ENCODE results near the gene C2CD4C. TPM values are rescaled to one million over a fixed set of nuclear protein-coding genes. Genes with fewer than 3 reads are reported as not detected.
"Not testable (repeated sequence)": the region's sequence is repeated elsewhere in the genome, so short reads cannot be mapped to it uniquely, and the experiment has no call there.

C2CD4C gene
- total and polyA plus RNA-seq, 10 of the 15 experiments (the other 5 are each of a cell fraction or from before 2014, with no cell fraction given) = not detected

DNA sequence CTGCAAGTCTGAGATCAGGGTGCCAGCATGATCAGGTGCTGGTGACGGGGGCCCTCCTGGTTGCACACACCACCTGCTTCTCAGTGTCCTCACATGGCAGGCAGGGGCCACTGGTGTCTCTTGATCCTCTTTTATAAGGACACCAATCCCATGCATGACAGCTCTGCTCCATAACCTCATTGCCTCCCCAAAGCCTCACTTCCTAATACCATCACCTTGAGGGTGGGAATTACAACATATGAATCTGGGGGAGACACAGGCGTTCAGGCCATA is 49.4 kb downstream of the C2CD4C start (continued):
- TF ChIP-seq, protein P1, sequence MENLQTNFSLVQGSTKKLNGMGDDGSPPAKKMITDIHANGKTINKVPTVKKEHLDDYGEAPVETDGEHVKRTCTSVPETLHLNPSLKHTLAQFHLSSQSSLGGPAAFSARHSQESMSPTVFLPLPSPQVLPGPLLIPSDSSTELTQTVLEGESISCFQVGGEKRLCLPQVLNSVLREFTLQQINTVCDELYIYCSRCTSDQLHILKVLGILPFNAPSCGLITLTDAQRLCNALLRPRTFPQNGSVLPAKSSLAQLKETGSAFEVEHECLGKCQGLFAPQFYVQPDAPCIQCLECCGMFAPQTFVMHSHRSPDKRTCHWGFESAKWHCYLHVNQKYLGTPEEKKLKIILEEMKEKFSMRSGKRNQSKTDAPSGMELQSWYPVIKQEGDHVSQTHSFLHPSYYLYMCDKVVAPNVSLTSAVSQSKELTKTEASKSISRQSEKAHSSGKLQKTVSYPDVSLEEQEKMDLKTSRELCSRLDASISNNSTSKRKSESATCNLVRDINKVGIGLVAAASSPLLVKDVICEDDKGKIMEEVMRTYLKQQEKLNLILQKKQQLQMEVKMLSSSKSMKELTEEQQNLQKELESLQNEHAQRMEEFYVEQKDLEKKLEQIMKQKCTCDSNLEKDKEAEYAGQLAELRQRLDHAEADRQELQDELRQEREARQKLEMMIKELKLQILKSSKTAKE (IDR thresholded peaks at IDR 0.05; ENCODE audit: low read depth, poor library complexity, severe bottlenecking) = no peak
- TF ChIP-seq RB1 (IDR thresholded peaks at IDR 0.05; ENCODE audit: borderline replicate concordance) (no peak), SPI1 (IDR thresholded peaks at IDR 0.05; ENCODE audit: borderline replicate concordance, insufficient read depth, low read depth, low read length) (no peak), TCF7 (IDR thresholded peaks at IDR 0.05; ENCODE audit: borderline replicate concordance) (no peak), TARDBP (IDR thresholded peaks at IDR 0.05; ENCODE audit: borderline replicate concordance) (no peak), ESRRA (IDR thresholded peaks at IDR 0.05; ENCODE audit: low read length) (no peak), TAF1 (IDR thresholded peaks at IDR 0.05; ENCODE audit: borderline replicate concordance, low read depth, low read length) (no peak)
- TF ChIP-seq, protein P2, sequence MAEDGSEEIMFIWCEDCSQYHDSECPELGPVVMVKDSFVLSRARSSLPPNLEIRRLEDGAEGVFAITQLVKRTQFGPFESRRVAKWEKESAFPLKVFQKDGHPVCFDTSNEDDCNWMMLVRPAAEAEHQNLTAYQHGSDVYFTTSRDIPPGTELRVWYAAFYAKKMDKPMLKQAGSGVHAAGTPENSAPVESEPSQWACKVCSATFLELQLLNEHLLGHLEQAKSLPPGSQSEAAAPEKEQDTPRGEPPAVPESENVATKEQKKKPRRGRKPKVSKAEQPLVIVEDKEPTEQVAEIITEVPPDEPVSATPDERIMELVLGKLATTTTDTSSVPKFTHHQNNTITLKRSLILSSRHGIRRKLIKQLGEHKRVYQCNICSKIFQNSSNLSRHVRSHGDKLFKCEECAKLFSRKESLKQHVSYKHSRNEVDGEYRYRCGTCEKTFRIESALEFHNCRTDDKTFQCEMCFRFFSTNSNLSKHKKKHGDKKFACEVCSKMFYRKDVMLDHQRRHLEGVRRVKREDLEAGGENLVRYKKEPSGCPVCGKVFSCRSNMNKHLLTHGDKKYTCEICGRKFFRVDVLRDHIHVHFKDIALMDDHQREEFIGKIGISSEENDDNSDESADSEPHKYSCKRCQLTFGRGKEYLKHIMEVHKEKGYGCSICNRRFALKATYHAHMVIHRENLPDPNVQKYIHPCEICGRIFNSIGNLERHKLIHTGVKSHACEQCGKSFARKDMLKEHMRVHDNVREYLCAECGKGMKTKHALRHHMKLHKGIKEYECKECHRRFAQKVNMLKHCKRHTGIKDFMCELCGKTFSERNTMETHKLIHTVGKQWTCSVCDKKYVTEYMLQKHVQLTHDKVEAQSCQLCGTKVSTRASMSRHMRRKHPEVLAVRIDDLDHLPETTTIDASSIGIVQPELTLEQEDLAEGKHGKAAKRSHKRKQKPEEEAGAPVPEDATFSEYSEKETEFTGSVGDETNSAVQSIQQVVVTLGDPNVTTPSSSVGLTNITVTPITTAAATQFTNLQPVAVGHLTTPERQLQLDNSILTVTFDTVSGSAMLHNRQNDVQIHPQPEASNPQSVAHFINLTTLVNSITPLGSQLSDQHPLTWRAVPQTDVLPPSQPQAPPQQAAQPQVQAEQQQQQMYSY (CRISPR knock-in tag; IDR thresholded peaks at IDR 0.05) = no peak

DNA sequence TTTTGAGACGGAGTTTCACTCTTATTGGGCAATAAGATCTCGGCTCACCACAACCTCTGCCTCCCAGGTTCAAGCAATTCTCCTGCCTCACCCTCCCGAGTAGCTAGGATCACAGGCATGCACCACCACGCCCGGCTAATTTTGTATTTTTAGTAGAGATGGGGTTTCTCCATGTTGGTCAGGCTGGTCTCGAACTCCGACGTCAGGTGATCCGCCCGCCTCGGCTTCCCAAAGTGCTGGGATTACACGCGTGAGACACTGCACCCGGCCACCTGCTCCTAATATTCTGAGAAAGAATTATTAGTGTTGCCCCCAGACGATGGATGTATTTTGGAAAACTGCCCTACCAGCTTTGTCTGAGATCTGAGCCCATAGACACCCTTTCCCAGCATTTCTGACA is 53.4 kb downstream of the C2CD4C start:
- H3K9me3 ChIP-seq (replicated peaks; ENCODE audit: control insufficient read depth, insufficient read depth, low read length); BruUV-seq (replicated peaks); intact Hi-C loops (cut with micrococcal nuclease; ENCODE audit: unreplicated experiment); DNase-seq (ENCODE audit: low read depth, low spot score); H3K36me3 ChIP-seq (ENCODE audit: control insufficient read depth in 2 of 2, insufficient read depth in 2 of 2, low read length in 1 of 2); H4K20me1 ChIP-seq (ENCODE audit: control insufficient read depth, insufficient read depth); FAIRE-seq; RAD21 ChIA-PET (ENCODE audit: unreplicated experiment); in situ Hi-C loops (cut with MboI); POLR2A ChIA-PET; H3K4me3 ChIP-seq; ATAC-seq; H3K4me2 ChIP-seq (ENCODE audit: control insufficient read depth, insufficient read depth); H3K4me1 ChIP-seq (ENCODE audit: control insufficient read depth, insufficient read depth, low read length); H3K27me3 ChIP-seq (replicated peaks in 1 of 2; ENCODE audit: control insufficient read depth in 2 of 2, insufficient read depth in 2 of 2, low read length in 1 of 2); H3K27ac ChIP-seq (ENCODE audit: control insufficient read depth, insufficient read depth); SMC1A ChIA-PET (ENCODE audit: uncharacterized antibody, unreplicated experiment); H3K9ac ChIP-seq (ENCODE audit: control insufficient read depth, insufficient read depth, low read length); CTCF ChIA-PET; H3K79me2 ChIP-seq (ENCODE audit: control insufficient read depth, insufficient read depth, low read length); H2AFZ ChIP-seq (ENCODE audit: control insufficient read depth, low read depth, low read length): not testable (repeated sequence)
- WGBS (ENCODE audit: insufficient coverage, insufficient replicate concordance, low lambda C conversion rate, missing lambda C conversion rate) = 57% methylated on average over 15 of the region's 15 CpGs

Small RNA genes within 50 kb of the gene (small RNA-seq; reads per million reads assigned to genes)
- 0.27 reads per million for gene RNA5SP462

Other genes starting within 250 kb of the C2CD4C start
Only the 7 nearest of the 11 such genes appear.
- not detected in 2 replicates for gene PLPP2, start 117.7 kb downstream of the C2CD4C start, total RNA-seq (2014; rRNA removed)
- gene PLPP2, start 117.7 kb downstream of the C2CD4C start, total RNA-seq (2014; rRNA removed; fragmentation: Illumina TruSeq; extraction: Trizol) = not detected in 2 replicates
- gene PLPP2, start 117.7 kb downstream of the C2CD4C start, total RNA-seq (2021) = 0.51 and 0.62 TPM in 2 replicates
- 0.07 and 0.14 TPM in 2 replicates for gene PLPP2, start 117.7 kb downstream of the C2CD4C start, polyA plus RNA-seq (2011; rRNA removed)
- not detected in 2 replicates for gene PLPP2, start 117.7 kb downstream of the C2CD4C start, polyA plus RNA-seq (2014; fragmentation: Illumina TruSeq; extraction: Trizol)
- gene PLPP2, start 117.7 kb downstream of the C2CD4C start, polyA plus RNA-seq (2014; fragmentation: Nextera tagmentation; extraction: Ambion mirVana) = not detected
- gene PLPP2, start 117.7 kb downstream of the C2CD4C start, polyA plus RNA-seq (2014; rRNA removed) = 0.04 TPM in 1 of 2 replicates, not detected in the other
- gene PLPP2, start 117.7 kb downstream of the C2CD4C start, polyA plus RNA-seq (2016; fragmentation: Nextera tagmentation; extraction: Ambion mirVana) = not detected
- gene MIER2, start 64.4 kb downstream of the C2CD4C start, total RNA-seq (2014; rRNA removed) = 9.8 and 11.6 TPM in 2 replicates
- 4.6 and 6.8 TPM in 2 replicates for gene MIER2, start 64.4 kb downstream of the C2CD4C start, total RNA-seq (2014; rRNA removed; fragmentation: Illumina TruSeq; extraction: Trizol)
- 22.2 and 23.6 TPM in 2 replicates for gene MIER2, start 64.4 kb downstream of the C2CD4C start, total RNA-seq (2021)
- gene MIER2, start 64.4 kb downstream of the C2CD4C start, polyA plus RNA-seq (2011; rRNA removed) = 6.5 and 11.6 TPM in 2 replicates
- gene MIER2, start 64.4 kb downstream of the C2CD4C start, polyA plus RNA-seq (2014; fragmentation: Illumina TruSeq; extraction: Trizol) = 10.9 and 12.5 TPM in 2 replicates
- under 1 TPM; 0.48 to 0.60 TPM for gene MIER2, start 64.4 kb downstream of the C2CD4C start, polyA plus RNA-seq (2014; fragmentation: Nextera tagmentation; extraction: Ambion mirVana)
- gene MIER2, start 64.4 kb downstream of the C2CD4C start, polyA plus RNA-seq (2014; rRNA removed) = 14.9 and 20.6 TPM in 2 replicates
- gene MIER2, start 64.4 kb downstream of the C2CD4C start, polyA plus RNA-seq (2016; fragmentation: Nextera tagmentation; extraction: Ambion mirVana) = 10 to 100 TPM; 14.6 to 18.4 TPM
- not detected in 2 replicates for gene SHC2, start 51.9 kb upstream of the C2CD4C start, total RNA-seq (2014; rRNA removed)
- gene SHC2, start 51.9 kb upstream of the C2CD4C start, total RNA-seq (2014; rRNA removed; fragmentation: Illumina TruSeq; extraction: Trizol) = not detected in 2 replicates
- 0.08 TPM in 1 of 2 replicates, not detected in the other for gene SHC2, start 51.9 kb upstream of the C2CD4C start, total RNA-seq (2021)
- gene SHC2, start 51.9 kb upstream of the C2CD4C start, polyA plus RNA-seq (2011; rRNA removed) = not detected in 2 replicates
- gene SHC2, start 51.9 kb upstream of the C2CD4C start, polyA plus RNA-seq (2014; fragmentation: Illumina TruSeq; extraction: Trizol) = not detected in 2 replicates
- gene SHC2, start 51.9 kb upstream of the C2CD4C start, polyA plus RNA-seq (2014; fragmentation: Nextera tagmentation; extraction: Ambion mirVana) = not detected
- gene SHC2, start 51.9 kb upstream of the C2CD4C start, polyA plus RNA-seq (2014; rRNA removed) = not detected in 2 replicates
- gene SHC2, start 51.9 kb upstream of the C2CD4C start, polyA plus RNA-seq (2016; fragmentation: Nextera tagmentation; extraction: Ambion mirVana) = not detected
- not detected in 2 replicates for gene MADCAM1, start 87.3 kb upstream of the C2CD4C start, total RNA-seq (2014; rRNA removed)
- gene MADCAM1, start 87.3 kb upstream of the C2CD4C start, total RNA-seq (2014; rRNA removed; fragmentation: Illumina TruSeq; extraction: Trizol) = not detected in 2 replicates
- 0.16 and 0.31 TPM in 2 replicates for gene MADCAM1, start 87.3 kb upstream of the C2CD4C start, total RNA-seq (2021)
- not detected in 2 replicates for gene MADCAM1, start 87.3 kb upstream of the C2CD4C start, polyA plus RNA-seq (2011; rRNA removed)
- gene MADCAM1, start 87.3 kb upstream of the C2CD4C start, polyA plus RNA-seq (2014; fragmentation: Illumina TruSeq; extraction: Trizol) = 0.06 TPM in 1 of 2 replicates, not detected in the other
- gene MADCAM1, start 87.3 kb upstream of the C2CD4C start, polyA plus RNA-seq (2014; fragmentation: Nextera tagmentation; extraction: Ambion mirVana) = not detected
- gene MADCAM1, start 87.3 kb upstream of the C2CD4C start, polyA plus RNA-seq (2014; rRNA removed) = 0.19 and 0.24 TPM in 2 replicates
- gene MADCAM1, start 87.3 kb upstream of the C2CD4C start, polyA plus RNA-seq (2016; fragmentation: Nextera tagmentation; extraction: Ambion mirVana) = under 1 TPM; 0.31 to 0.32 TPM
- 19.3 and 24.7 TPM in 2 replicates for gene TPGS1, start 98.3 kb upstream of the C2CD4C start, total RNA-seq (2014; rRNA removed)
- 0.46 and 0.72 TPM in 2 replicates for gene TPGS1, start 98.3 kb upstream of the C2CD4C start, total RNA-seq (2014; rRNA removed; fragmentation: Illumina TruSeq; extraction: Trizol)
- 20.4 and 21.5 TPM in 2 replicates for gene TPGS1, start 98.3 kb upstream of the C2CD4C start, total RNA-seq (2021)
- gene TPGS1, start 98.3 kb upstream of the C2CD4C start, polyA plus RNA-seq (2011; rRNA removed) = 0.26 and 0.86 TPM in 2 replicates
- gene TPGS1, start 98.3 kb upstream of the C2CD4C start, polyA plus RNA-seq (2014; fragmentation: Illumina TruSeq; extraction: Trizol) = 0.24 TPM in 1 of 2 replicates, not detected in the other
- gene TPGS1, start 98.3 kb upstream of the C2CD4C start, polyA plus RNA-seq (2014; fragmentation: Nextera tagmentation; extraction: Ambion mirVana) = not detected
- gene TPGS1, start 98.3 kb upstream of the C2CD4C start, polyA plus RNA-seq (2014; rRNA removed) = 18.1 and 21.3 TPM in 2 replicates
- gene TPGS1, start 98.3 kb upstream of the C2CD4C start, polyA plus RNA-seq (2016; fragmentation: Nextera tagmentation; extraction: Ambion mirVana) = 10 to 100 TPM in 1 of 2 experiments, 1 to 10 TPM in 1; 1.3 to 14.1 TPM
- gene CDC34, start 122.6 kb upstream of the C2CD4C start, total RNA-seq (2014; rRNA removed) = 48.9 and 50.5 TPM in 2 replicates
- 17.6 and 18.5 TPM in 2 replicates for gene CDC34, start 122.6 kb upstream of the C2CD4C start, total RNA-seq (2014; rRNA removed; fragmentation: Illumina TruSeq; extraction: Trizol)
- 41.4 and 41.9 TPM in 2 replicates for gene CDC34, start 122.6 kb upstream of the C2CD4C start, total RNA-seq (2021)
- gene CDC34, start 122.6 kb upstream of the C2CD4C start, polyA plus RNA-seq (2011; rRNA removed) = 14.6 and 38.5 TPM in 2 replicates
- 5.9 and 14.9 TPM in 2 replicates for gene CDC34, start 122.6 kb upstream of the C2CD4C start, polyA plus RNA-seq (2014; fragmentation: Illumina TruSeq; extraction: Trizol)
- gene CDC34, start 122.6 kb upstream of the C2CD4C start, polyA plus RNA-seq (2014; fragmentation: Nextera tagmentation; extraction: Ambion mirVana) = 1 to 10 TPM in 1 of 2 experiments, under 1 TPM in 1; 0.31 to 1.3 TPM
- gene CDC34, start 122.6 kb upstream of the C2CD4C start, polyA plus RNA-seq (2014; rRNA removed) = 43.8 and 49.3 TPM in 2 replicates
- gene CDC34, start 122.6 kb upstream of the C2CD4C start, polyA plus RNA-seq (2016; fragmentation: Nextera tagmentation; extraction: Ambion mirVana) = 10 to 100 TPM in 1 of 2 experiments, 1 to 10 TPM in 1; 6.9 to 41.1 TPM
- not detected in 2 replicates for gene GZMM, start 134.9 kb upstream of the C2CD4C start, total RNA-seq (2014; rRNA removed)
- not detected in 2 replicates for gene GZMM, start 134.9 kb upstream of the C2CD4C start, total RNA-seq (2014; rRNA removed; fragmentation: Illumina TruSeq; extraction: Trizol)
- gene GZMM, start 134.9 kb upstream of the C2CD4C start, total RNA-seq (2021) = 0.23 TPM in 1 of 2 replicates, not detected in the other
- 0.24 and 0.48 TPM in 2 replicates for gene GZMM, start 134.9 kb upstream of the C2CD4C start, polyA plus RNA-seq (2011; rRNA removed)
- not detected in 2 replicates for gene GZMM, start 134.9 kb upstream of the C2CD4C start, polyA plus RNA-seq (2014; fragmentation: Illumina TruSeq; extraction: Trizol)
- gene GZMM, start 134.9 kb upstream of the C2CD4C start, polyA plus RNA-seq (2014; fragmentation: Nextera tagmentation; extraction: Ambion mirVana) = not detected
- gene GZMM, start 134.9 kb upstream of the C2CD4C start, polyA plus RNA-seq (2014; rRNA removed) = 0.09 TPM in 2 replicates
- gene GZMM, start 134.9 kb upstream of the C2CD4C start, polyA plus RNA-seq (2016; fragmentation: Nextera tagmentation; extraction: Ambion mirVana) = not detected